ENCODE data around the gene DUSP1. TPM values are rescaled to one million over a fixed set of nuclear protein-coding genes. Genes with fewer than 3 reads are reported as not detected.

The DUSP1 gene
- total and polyA plus RNA-seq, 4 experiments from 2014 or later = 18.0 to 879 (median 158) TPM

GRCh38 chr5:172777881-172778814 is 7.2 kb upstream of the DUSP1 start:
- H3K9me3 ChIP-seq (ENCODE audit: control insufficient read depth in 1 of 2, low read length in 2 of 2) = no peaks in the 10 kb centered on the region
- ChIA-PET CTCF (ENCODE audit: partially characterized antibody) (interaction anchor here (0.7 to 5.1 kb wide), 9 partner anchors 13 to 154 kb away, joined by 3 to 33 read pairs (median 3); no protein-coding TSS in a partner anchor), POLR2A (ENCODE audit: partially characterized antibody) (interaction anchor here (0.8 to 5.9 kb wide), 16 partner anchors 10 to 206 kb away, joined by 3 to 85 read pairs (median 6); partner anchors contain the start of genes ATP6V0E1, ERGIC1 and RPL26L1)
- peak overlapping the region; percentile 1 to 7 for H3K4me3 ChIP-seq (ENCODE audit: low read length in 2 of 2)
- H3K27ac Mint-ChIP-seq = peak overlapping the region; percentile 95 to 99 (median 98)
- H3K27me3 Mint-ChIP-seq = no peaks in the 10 kb centered on the region
- peak overlapping the region; percentile 89 for H3K27ac ChIP-seq (ENCODE audit: low read depth, low read length)
- H3K36me3 Mint-ChIP-seq = peaks cover 0 to 2% of the 10 kb centered on the region in 2 donors
- H3K9me3 Mint-ChIP-seq = no peaks in the 10 kb centered on the region
- no peak for DNase-seq
- peaks cover 29 to 51% (median 41%) of the 10 kb centered on the region in 4 donors for H3K4me1 Mint-ChIP-seq
- peak overlapping the region; percentile 11 to 87 (median 78) for H3K4me3 Mint-ChIP-seq
- no peaks in the 10 kb centered on the region for H3K27me3 ChIP-seq (ENCODE audit: insufficient read depth, low read length)
- no peaks in the 10 kb centered on the region for H3K36me3 ChIP-seq (ENCODE audit: insufficient read depth, low read length)
- intact Hi-C loops (cut with micrococcal nuclease) = loop anchor here (1.0 to 10.0 kb wide), 3 partner anchors 29 to 367 kb away; partner anchors contain the start of genes BNIP1 and ERGIC1
- peaks cover 42% of the 10 kb centered on the region for H3K4me1 ChIP-seq (ENCODE audit: insufficient read depth, low read length)

DNA sequence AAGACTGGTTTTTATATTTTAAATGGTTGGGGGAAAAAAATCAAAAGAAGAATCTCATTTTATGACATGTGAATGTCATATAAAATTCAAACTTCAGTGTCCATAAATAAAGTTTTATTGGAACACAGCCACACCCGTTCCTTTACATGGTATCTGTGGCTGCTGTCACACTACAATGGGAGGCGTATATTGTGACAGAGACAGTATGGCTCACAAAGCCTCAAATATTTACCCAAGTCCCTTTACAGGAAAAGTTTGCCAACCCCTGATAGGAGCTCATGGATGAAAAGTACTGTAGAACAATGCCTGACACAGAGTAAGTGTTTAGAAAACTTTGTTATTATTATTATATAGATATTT is 5.2 kb upstream of the DUSP1 start:
- Histone ChIP-seq H3K9me3 (ENCODE audit: control insufficient read depth in 1 of 2, low read length in 2 of 2) (no peaks in the 10 kb centered on the region), H3K4me1 (ENCODE audit: insufficient read depth, low read length) (peaks cover 49% of the 10 kb centered on the region), H3K4me3 (ENCODE audit: low read length in 2 of 2) (no peak overlapping the region), H3K27me3 (ENCODE audit: insufficient read depth, low read length) (no peaks in the 10 kb centered on the region), H3K27ac (ENCODE audit: low read depth, low read length) (no peak overlapping the region), H3K36me3 (ENCODE audit: insufficient read depth, low read length) (no peaks in the 10 kb centered on the region)
- Mint-ChIP-seq H3K36me3 (peaks cover 0 to 11% of the 10 kb centered on the region in 2 donors), H3K27ac (peak overlapping the region; percentile 80 to 99 (median 92)), H3K9me3 (no peaks in the 10 kb centered on the region), H3K4me1 (peaks cover 33 to 71% (median 47%) of the 10 kb centered on the region in 4 donors), H3K4me3 (no peak overlapping the region), H3K27me3 (peaks cover 0 to 3% of the 10 kb centered on the region in 2 donors)
- POLR2A ChIA-PET (ENCODE audit: partially characterized antibody) = interaction anchor here (0.9 to 5.9 kb wide), 5 partner anchors 11 to 62 kb away, joined by 3 to 85 read pairs (median 11); partner anchors contain the start of gene ERGIC1
- CTCF ChIA-PET (ENCODE audit: partially characterized antibody) = interaction anchor here (1.2 to 5.1 kb wide), 5 partner anchors 11 to 155 kb away, joined by 3 to 33 read pairs (median 10); no protein-coding TSS in a partner anchor
- DNase-seq = no peak
- intact Hi-C loops (cut with micrococcal nuclease) = loop anchor here (10.0 kb wide), 1 partner anchor 369 kb away; the partner anchor contains the start of gene BNIP1

DNA sequence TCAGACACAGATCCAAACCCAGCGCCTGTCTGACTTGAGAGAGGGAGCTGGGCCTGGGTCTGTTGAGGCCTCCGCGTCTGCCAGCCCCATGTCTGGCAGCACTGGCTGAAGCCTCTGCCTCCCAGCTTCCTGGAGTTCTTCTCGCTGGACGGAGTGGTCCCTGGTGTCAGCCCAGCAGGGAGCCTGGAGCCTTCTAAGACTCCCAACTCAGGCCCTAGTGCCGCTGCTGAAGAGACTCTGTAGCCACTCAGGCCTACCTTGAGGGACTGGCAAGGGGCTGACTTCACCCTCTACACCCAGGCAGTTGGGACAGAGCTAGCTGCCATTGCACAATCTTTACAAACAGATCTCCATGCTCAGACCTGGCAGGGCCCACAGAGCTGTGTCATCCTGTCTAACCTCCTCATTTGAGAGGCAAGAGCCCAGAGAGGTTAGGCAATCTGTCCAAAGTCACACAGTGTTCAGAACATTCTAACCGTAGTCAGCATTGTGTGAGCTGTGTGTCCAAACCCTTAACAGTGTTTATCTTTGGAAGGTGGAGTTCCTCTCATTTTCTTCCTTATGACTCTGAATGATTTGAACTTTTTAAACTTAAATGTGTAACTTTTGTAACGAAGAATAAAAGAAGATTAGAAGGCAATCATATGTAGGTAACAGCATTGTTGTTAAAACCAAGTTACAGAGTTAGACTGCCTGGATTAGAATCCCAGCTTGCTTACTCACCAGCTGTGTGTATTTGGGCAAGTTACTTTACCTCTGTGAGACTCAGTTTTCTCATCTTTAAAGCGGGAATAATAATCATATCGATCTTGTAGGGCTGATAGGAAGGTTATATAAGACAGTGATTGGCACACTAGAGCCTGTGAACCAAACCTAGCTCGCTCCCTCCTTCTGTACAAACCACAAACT is 4.6 kb upstream of the DUSP1 start:
- no peak for DNase-seq
- Histone ChIP-seq H3K4me1 (ENCODE audit: insufficient read depth, low read length) (peaks cover 49% of the 10 kb centered on the region), H3K27ac (ENCODE audit: low read depth, low read length) (no peak overlapping the region), H3K4me3 (ENCODE audit: low read length in 2 of 2) (no peak overlapping the region), H3K9me3 (ENCODE audit: control insufficient read depth in 1 of 2, low read length in 2 of 2) (no peaks in the 10 kb centered on the region), H3K27me3 (ENCODE audit: insufficient read depth, low read length) (no peaks in the 10 kb centered on the region), H3K36me3 (ENCODE audit: insufficient read depth, low read length) (no peaks in the 10 kb centered on the region)
- CTCF ChIA-PET (ENCODE audit: partially characterized antibody) = interaction anchor here (1.2 to 5.1 kb wide), 5 partner anchors 8 to 156 kb away, joined by 3 to 33 read pairs (median 3); no protein-coding TSS in a partner anchor
- H3K4me1 Mint-ChIP-seq = peaks cover 33 to 76% (median 47%) of the 10 kb centered on the region in 4 donors
- peaks cover 0 to 16% of the 10 kb centered on the region in 2 donors for H3K36me3 Mint-ChIP-seq
- H3K27me3 Mint-ChIP-seq = peaks cover 0 to 3% of the 10 kb centered on the region in 2 donors
- peak overlapping the region in 1 of 8 donors; percentile 46 for H3K4me3 Mint-ChIP-seq
- H3K27ac Mint-ChIP-seq = peak overlapping the region; percentile 16 to 99 (median 97)
- peaks cover 0 to 3% (median 0%) of the 10 kb centered on the region in 8 donors for H3K9me3 Mint-ChIP-seq
- POLR2A ChIA-PET (ENCODE audit: partially characterized antibody) = interaction anchor here (0.9 to 5.9 kb wide), 5 partner anchors 11 to 61 kb away, joined by 3 to 85 read pairs (median 6); partner anchors contain the start of gene ERGIC1
- intact Hi-C loops (cut with micrococcal nuclease) = loop anchor here (10.0 kb wide), 1 partner anchor 369 kb away; the partner anchor contains the start of gene BNIP1

DNA sequence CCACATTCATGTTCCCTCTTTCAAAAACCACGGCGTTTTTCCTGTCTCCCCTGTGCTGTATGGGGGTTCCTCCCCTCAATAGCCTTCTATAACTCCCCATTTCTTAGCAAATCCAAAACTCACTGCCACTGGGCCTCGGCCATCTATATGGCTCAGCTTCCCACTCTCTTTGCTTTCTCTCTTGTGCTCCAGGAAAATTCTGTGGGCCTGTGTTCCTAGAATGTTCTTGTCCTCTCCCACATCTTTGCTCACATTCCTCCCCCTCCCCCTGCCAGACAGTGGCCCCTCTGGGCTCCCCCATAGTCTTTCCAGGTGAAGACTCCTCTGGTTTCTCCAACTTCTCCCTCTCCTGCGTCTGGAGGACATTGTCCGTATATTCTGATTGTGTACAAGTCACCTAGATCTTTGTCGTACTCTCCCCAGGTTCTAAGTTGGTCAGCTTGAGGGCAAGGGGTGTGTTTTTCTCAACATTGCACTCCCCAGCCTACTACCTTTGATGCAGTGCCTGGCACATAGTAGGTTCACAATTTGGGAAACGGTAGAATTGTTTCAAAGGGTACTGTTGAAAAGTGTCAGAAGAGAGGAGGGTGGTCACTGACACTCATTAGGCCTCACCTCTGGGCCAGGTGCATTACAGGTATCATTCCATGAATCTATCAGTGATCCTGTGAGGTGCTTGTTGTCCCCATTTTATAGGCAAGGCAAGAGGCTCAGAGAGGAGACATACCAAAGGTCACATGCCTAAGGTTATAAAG is 3.7 kb upstream of the DUSP1 start:
- Mint-ChIP-seq H3K36me3 (peaks cover 4 to 22% of the 10 kb centered on the region in 2 donors), H3K9me3 (peaks cover 0 to 10% (median 0%) of the 10 kb centered on the region in 8 donors), H3K27me3 (peaks cover 0 to 3% of the 10 kb centered on the region in 2 donors), H3K4me1 (peaks cover 35 to 81% (median 52%) of the 10 kb centered on the region in 4 donors), H3K27ac (peak overlapping the region; percentile 68 to 100 (median 99)), H3K4me3 (peak overlapping the region in 5 of 8 donors; percentile 23 to 58 (median 33))
- CTCF ChIA-PET (ENCODE audit: partially characterized antibody) = interaction anchor here (0.9 to 5.3 kb wide), 8 partner anchors 9 to 158 kb away, joined by 3 to 68 read pairs (median 5); no protein-coding TSS in a partner anchor
- H3K4me3 ChIP-seq (ENCODE audit: low read length in 2 of 2) = no peak overlapping the region
- H3K9me3 ChIP-seq (ENCODE audit: control insufficient read depth in 1 of 2, low read length in 2 of 2) = no peaks in the 10 kb centered on the region
- intact Hi-C loops (cut with micrococcal nuclease) = loop anchor here (5.0 to 10.0 kb wide), 3 partner anchors 370 to 1387 kb away; partner anchors contain the start of genes BNIP1, NPM1 and STK10
- DNase-seq = no peak
- no peaks in the 10 kb centered on the region for H3K36me3 ChIP-seq (ENCODE audit: insufficient read depth, low read length)
- no peak overlapping the region for H3K27ac ChIP-seq (ENCODE audit: low read depth, low read length)
- H3K4me1 ChIP-seq (ENCODE audit: insufficient read depth, low read length) = peaks cover 55% of the 10 kb centered on the region
- POLR2A ChIA-PET (ENCODE audit: partially characterized antibody) = interaction anchor here (1.1 to 5.9 kb wide), 5 partner anchors 10 to 1388 kb away, joined by 3 to 85 read pairs (median 6); no protein-coding TSS in a partner anchor
- H3K27me3 ChIP-seq (ENCODE audit: insufficient read depth, low read length) = no peaks in the 10 kb centered on the region

- peak overlapping the region in 6 of 8 donors; percentile 7 to 98 (median 92) for H3K4me3 Mint-ChIP-seq
- Histone ChIP-seq H3K27me3 (ENCODE audit: insufficient read depth, low read length) (no peaks in the 10 kb centered on the region), H3K4me1 (ENCODE audit: insufficient read depth, low read length) (peaks cover 62% of the 10 kb centered on the region), H3K9me3 (ENCODE audit: control insufficient read depth in 1 of 2, low read length in 2 of 2) (no peaks in the 10 kb centered on the region), H3K27ac (ENCODE audit: low read depth, low read length) (peak overlapping the region; percentile 100), H3K4me3 (ENCODE audit: low read length in 2 of 2) (no peak overlapping the region), H3K36me3 (ENCODE audit: insufficient read depth, low read length) (peaks cover 8% of the 10 kb centered on the region)
- ChIA-PET CTCF (ENCODE audit: partially characterized antibody) (interaction anchor here (0.8 to 5.3 kb wide), 13 partner anchors 9 to 160 kb away, joined by 3 to 68 read pairs (median 8); no protein-coding TSS in a partner anchor), POLR2A (ENCODE audit: partially characterized antibody) (interaction anchor here (1.1 to 5.9 kb wide), 12 partner anchors 9 to 1387 kb away, joined by 3 to 97 read pairs (median 25); no protein-coding TSS in a partner anchor)
- peaks cover 0 to 3% of the 10 kb centered on the region in 2 donors for H3K27me3 Mint-ChIP-seq
- H3K27ac Mint-ChIP-seq = peak overlapping the region; percentile 99 to 100 (median 100)
- peaks cover 14 to 31% of the 10 kb centered on the region in 2 donors for H3K36me3 Mint-ChIP-seq
- DNase-seq = no peak
- peaks cover 0 to 20% (median 0%) of the 10 kb centered on the region in 8 donors for H3K9me3 Mint-ChIP-seq
- peaks cover 44 to 89% (median 62%) of the 10 kb centered on the region in 4 donors for H3K4me1 Mint-ChIP-seq
- intact Hi-C loops (cut with micrococcal nuclease) = loop anchor here (2.0 to 10.0 kb wide), 5 partner anchors 185 to 1386 kb away; partner anchors contain the start of genes BNIP1, CREBRF, NPM1 and RPL26L1
Measured at GRCh38 chr5:172773481-172774469, 2.8 kb upstream of the DUSP1 start.
